ENCODE measurements around the gene MACROD2. TPM values are rescaled to one million over a fixed set of nuclear protein-coding genes. Genes with fewer than 3 reads are reported as not detected.

Gene MACROD2
- total RNA-seq, 1 experiment from 2014 or later: 0.02 TPM

DNA sequence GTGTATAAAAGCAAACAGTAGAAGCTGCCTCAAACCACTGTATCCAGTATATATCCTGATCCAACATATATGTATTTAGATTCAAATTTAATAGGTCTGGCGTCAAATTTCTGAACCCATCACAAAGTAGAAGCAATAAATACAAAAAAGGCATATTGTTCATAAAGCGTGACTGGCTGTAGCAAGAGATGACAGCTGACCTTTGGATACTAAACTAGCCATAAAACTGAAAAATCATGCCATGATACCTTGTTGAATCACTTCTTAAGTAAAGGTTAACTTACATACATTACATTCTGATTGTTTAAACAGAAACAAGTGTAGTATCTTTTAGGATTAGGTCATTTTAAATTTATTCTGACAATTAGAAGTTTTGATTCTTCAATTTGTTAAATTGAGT is 714.1 kb downstream of the MACROD2 start:
- no peak for DNase-seq (ENCODE audit: low spot score)

DNA sequence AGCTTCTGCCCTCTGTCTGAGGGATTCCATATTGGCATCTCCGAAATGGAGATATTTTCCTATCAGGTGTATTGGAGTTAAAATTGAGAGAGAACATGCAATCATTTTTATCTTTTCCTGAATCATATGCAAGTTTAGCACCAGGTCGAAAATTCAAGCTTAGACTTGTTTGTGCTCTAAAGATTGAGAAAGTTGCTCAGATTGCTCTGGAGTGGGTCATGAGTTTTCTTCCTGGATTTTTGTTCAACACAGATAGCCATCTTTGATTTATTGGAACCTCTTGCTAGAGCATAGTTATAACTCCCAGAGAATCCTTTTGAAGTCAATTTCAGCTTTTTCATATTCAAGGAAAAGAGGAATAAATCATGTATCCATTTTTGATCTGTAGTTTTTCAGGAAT is 715.6 kb downstream of the MACROD2 start:
- DNase-seq (ENCODE audit: low spot score): no peak

DNA sequence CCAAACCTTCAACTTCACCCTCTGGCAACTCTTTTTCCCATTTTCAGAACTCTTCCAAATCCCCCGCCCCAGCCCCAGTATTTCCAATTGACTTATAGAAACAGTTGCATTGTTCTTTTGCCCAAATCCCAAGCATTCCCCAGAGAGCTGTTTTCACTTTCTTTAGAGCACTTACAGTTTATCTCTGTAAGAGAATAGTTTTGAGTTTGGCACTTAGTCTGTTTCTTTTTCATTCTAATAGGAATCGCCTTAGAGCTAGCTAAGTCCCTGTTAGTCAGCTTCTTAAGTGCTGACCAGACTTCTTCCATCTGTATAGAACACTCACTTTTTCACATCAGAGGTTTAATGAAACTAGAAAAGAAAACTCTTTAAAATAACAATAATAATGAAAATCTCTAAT is 716.3 kb downstream of the MACROD2 start:
- no peak for DNase-seq (ENCODE audit: low spot score)

DNA sequence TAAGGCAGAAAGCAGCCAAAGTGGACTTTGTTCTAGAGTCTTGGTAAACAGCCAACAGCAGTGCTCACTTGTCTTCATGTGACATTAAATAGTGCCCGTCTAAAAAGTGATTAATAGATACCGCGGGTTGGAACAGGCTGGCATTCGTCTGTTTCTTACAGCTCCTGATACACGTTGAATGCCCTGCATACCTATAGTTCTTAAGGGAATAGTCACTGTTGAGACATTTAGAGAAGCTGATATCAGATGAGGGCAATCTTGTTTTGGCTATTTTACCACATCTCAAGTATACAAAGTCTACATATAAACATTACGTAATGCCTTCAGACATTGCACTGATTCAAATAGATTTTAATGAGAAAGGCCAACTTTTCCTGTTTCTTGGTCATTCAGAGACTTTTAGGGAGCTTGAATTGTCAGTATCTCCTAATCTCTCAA is 717.0 kb downstream of the MACROD2 start:
- DNase-seq (ENCODE audit: low spot score): peak; percentile 87

GRCh38 chr20:14715400-14715799 is 720.1 kb downstream of the MACROD2 start:
- no peak for DNase-seq (ENCODE audit: low spot score)

GRCh38 chr20:14716351-14716801 is 721.1 kb downstream of the MACROD2 start:
- no peak for DNase-seq (ENCODE audit: low spot score)

DNA sequence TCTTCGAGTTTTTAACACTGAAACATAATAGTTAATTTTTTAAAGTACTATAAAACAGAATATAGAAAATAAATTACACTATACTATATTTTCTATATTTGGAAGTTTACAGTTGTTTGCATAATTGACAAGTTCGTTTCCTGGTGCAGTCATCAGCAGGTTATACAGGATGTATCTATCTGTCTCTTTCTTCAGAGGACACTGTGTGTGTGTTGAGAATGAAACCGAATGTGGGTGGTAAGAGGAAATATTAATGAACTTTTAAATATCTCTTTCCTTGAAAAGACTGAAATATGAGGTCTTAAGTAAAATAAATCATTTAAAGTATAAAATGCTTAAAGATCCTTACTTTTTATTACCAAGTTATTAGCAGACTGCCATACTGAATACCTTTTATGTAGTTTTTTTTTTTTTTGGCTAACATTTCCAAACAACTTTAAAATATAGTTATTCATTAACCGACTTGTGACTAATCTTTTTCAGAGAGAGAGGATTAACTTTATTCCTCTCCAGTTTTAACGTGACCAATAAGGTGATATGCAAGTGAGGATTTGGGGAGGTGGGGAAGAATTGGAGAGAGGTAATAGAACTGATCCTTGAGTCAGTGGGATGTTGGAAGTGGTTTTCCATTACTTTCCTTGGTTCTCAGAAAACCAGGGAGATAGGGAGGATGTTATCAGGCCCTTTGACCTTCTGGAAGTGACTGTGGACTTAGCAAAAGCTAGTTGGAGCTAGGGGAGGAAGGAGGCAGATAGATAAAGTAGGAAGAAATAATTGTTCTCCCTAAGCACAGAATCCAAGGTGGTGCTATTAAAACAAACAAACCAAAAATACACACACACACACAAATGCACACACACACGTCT is 722.1 kb downstream of the MACROD2 start:
- DNase-seq (ENCODE audit: low spot score): no peak

- peak; percentile 58 for DNase-seq (ENCODE audit: low spot score)
These were observed 724.9 kb downstream of the MACROD2 start for GRCh38 chr20:14720251-14720650.

DNA sequence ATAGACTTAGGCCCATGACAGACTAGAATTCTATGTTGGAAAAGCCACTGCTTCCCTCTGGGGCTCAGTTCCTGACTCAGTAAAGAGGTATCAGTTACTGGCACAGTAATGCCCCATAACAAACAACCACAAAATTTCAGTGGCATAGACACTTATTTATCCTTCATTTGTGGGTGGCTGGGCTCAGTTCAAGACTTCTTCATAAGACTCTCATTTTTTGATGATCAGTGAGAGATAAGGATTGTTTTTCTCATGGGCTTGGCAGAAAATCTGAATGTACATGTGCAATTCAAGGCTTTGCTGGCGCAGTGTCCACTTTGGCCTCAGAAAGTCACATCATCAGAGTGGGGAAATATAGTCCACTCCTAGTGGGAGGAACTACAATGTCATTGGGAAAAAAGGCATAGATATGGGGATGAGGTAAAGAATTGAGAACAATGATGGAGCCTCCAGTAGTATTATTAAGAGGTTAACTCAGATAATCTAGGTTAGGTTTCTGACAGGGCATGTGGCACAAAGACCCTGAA is 726.7 kb downstream of the MACROD2 start:
- DNase-seq (ENCODE audit: low spot score): no peak

DNA sequence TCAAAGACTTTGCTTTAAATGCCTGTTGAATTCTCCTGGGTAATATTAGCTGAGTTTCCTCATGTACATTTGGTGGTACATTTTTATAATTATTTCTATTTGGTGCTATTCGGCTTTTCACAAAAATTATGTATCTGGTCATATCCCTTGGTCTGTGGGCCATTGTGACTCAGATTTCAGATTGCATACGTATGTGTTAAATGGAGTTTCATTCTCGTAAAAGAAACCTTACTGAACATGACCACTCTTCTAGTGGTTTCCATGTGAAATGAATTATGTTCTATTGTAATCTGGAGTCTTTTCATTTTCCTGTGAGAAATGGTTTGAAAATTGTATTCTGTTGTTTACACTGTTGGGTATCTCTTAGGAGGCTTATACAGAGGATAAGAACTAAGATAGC is 728.3 kb downstream of the MACROD2 start:
- no peak for DNase-seq (ENCODE audit: low spot score)

DNA sequence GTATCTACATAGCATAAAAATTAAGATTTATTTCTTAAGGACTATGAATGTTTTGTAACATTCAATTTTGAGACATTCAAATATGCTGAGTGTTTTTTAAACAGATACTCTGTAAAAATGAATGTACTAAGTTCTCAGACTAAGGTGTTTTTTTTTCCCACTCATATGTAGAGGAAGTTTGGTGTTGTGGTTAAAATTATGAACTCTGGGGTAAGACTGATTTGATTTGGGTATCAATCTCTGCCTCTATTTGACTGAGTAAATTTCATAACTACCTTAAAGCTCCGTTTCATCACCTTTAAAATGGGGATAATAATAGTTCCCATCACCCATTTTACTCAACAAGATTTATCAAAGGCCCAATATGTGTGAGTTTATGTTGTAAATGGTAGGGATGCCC is 728.7 kb downstream of the MACROD2 start:
- no peak for DNase-seq (ENCODE audit: low spot score)

DNA sequence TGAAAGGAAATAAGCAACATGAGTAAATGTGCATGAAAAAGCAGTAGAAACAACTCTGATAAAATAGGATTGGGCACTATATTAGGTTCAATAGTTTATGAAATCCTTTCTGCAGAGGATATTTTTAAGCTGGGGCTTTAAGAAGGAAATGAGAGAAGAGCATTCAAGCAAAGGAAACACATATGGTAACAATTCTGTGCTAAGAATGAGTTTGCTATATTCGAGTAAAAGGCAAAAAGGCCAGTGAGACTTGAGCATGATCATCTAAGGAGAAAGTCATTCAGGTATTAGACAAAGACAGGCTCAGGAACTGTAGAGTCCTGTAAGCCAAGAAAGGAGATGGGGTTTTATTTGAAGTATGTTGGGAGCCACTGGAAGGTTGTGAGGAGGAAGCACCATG is 729.2 kb downstream of the MACROD2 start:
- DNase-seq (ENCODE audit: low spot score): no peak

DNA sequence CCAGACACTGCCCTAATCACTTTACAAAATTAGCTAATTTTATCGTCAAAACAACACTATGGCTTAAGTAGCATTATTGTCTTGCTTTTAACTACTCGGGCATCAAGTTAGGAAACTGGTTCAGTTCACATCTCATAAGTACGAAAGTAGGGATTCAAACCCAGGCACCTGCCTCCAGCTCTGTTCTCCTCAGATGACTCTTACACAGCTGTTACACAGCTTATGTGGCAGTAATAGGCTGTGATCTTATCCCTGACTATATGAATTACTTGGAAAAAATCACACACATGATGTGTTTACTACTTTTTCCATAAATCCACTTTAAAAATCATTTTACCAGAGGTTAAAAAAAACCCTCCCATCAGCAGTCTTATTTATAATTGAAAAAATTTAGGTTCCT is 731.3 kb downstream of the MACROD2 start:
- DNase-seq (ENCODE audit: low spot score): no peak

DNA sequence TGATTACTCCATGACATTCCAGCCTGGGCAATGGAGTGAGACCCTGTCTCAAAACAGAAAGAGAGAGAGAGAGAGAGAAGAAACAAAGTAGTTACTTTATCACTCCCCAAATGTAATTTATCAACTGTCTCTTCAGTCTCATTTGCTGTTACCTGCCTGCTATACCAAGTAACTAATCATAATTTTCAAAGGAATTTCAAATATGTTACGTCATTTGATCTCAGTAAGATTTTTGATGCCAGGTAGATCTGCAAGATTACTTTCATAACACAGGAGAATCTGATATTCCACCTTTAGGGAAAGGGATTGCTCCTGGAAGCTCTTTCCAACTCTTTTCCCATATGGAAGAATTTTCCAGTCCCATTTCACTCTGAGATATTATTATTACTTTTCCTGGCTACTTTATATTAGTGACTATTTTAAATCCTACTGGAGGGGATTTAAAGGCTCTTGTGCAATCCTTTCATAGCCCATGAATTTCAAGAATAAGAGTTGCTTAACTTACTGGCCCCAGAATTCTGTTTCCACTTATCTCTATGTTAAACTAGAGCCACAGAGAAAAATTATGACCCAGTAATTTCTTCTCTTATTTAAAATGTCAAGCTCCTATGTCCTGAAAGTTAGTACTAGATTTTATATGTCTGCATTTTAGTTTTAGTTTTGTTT is 732.3 kb downstream of the MACROD2 start:
- DNase-seq (ENCODE audit: low spot score): no peak

- no peak for DNase-seq (ENCODE audit: low spot score)
These were observed 734.1 kb downstream of the MACROD2 start for GRCh38 chr20:14729390-14729789.

- DNase-seq (ENCODE audit: low spot score): no peak
These were observed 737.0 kb downstream of the MACROD2 start for GRCh38 chr20:14732343-14732742.

DNA sequence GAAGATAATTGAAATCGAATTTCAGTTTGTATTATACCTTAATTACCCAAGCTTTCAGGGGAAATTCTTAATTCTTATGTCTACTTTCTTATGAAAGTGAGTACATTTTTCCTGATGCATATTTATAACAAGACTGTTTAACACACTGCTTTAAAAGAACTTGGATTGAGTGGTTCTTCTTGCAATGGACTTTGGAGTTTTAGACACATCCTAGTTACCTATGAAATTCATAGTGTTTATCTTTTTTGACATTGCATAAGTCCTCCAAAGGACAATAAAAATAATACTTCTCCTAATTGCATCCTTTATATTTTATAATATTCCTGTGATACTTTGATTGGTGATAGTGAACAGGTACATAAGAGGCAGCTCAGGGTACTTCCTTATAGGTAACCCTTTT is 737.7 kb downstream of the MACROD2 start:
- DNase-seq (ENCODE audit: low spot score): no peak

DNA sequence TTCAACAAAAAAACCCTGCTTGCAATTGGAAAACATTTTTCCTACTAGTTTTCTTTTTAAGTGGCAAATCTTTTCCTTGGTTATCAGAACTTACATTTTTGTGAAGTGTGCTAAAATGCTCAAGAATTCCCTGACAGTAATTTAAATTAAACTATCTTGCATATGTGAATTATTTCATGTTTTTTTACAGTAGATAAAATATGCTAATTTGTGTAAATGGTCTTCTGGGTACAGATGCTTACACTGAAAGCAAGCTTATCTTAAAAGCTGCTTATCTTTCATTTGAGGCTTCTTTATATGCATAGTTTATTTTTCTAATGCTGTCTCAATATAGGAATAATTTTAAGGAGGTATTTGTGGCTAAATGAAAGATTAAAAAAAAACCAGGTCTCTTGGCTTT is 745.1 kb downstream of the MACROD2 start:
- no peak for DNase-seq (ENCODE audit: low spot score)

DNA sequence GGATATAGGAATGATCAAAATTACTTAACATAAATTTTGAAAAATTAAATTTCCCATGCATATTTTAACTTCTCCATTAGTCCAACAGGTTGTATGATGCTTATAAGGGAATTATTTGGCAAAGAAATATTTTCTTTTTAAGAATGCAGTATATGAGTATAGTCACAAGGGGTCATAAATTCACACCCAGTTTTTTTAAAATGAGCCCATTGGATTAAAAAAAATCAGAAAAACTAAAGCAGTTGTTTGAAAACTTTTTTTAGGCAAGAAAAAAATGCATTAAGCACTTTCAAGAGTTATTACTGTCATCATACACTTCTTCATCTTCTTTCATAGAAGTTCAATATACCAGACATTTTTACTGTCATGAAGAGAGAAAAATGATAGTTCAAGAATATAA is 746.3 kb downstream of the MACROD2 start:
- DNase-seq (ENCODE audit: low spot score): no peak

- no peak for DNase-seq (ENCODE audit: low spot score)
These were observed 749.4 kb downstream of the MACROD2 start for GRCh38 chr20:14744723-14745122.

- DNase-seq (ENCODE audit: low spot score): no peak
These were observed 750.5 kb downstream of the MACROD2 start for GRCh38 chr20:14745830-14746229.

DNA sequence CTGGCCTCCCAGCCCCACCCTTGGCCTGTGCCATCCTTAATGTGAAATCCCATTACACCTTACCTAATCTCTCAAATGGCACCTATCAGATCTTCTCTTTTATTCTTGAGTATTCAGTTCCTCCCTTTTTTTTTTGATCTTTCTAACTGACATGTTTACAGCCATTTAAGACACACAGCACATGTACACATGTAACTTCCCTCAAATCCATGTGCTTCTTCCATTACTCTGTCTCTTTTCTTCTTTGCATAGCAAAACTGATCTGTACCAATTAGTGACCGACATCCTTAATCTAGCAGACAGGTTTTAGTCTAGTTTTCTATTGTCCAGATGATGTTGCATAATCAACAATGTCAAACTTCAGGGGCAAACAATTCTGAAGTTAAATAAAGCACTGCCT is 755.9 kb downstream of the MACROD2 start:
- DNase-seq (ENCODE audit: low spot score): no peak

- no peak for DNase-seq (ENCODE audit: low spot score)
These were observed 762.4 kb downstream of the MACROD2 start for GRCh38 chr20:14757728-14758127.
